ENCODE data around the gene KRTAP9-2.

DNA sequence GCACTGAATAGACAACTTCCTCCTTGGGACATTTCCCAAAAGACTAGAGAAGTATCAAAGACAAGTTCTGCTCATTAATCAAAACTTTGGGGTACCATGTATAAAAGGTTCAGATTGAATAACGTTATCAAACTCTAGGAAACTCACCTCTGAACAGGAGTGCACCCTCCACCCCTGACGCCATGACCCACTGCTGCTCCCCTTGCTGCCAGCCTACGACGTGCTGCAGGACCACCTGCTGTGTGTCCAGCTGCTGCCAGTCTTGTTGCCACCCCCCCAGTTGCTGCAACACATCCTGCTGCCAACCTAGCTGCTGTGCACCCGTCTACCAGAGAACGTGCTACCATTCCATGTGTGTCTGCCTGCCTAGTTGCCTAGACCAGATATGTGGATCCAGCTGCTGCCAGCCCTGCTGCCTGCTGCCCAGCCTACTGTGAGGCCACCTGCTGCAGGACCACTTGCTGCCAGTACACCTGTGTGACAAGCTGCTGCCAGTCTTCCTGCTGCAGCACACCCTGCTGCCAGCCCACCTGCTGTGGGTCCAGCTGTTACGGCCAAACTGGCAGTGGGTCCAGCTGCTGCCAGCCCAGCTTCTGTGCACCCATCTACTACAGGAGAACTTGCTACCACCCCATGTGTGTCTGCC is 13.8 kb upstream of the KRTAP9-2 start:
- TF ChIP-seq POLR2A (IDR thresholded peaks at IDR 0.05; ENCODE audit: borderline replicate concordance, extremely low read depth, insufficient read depth, insufficient read length), result no peak
- TF ChIP-seq, protein P1, sequence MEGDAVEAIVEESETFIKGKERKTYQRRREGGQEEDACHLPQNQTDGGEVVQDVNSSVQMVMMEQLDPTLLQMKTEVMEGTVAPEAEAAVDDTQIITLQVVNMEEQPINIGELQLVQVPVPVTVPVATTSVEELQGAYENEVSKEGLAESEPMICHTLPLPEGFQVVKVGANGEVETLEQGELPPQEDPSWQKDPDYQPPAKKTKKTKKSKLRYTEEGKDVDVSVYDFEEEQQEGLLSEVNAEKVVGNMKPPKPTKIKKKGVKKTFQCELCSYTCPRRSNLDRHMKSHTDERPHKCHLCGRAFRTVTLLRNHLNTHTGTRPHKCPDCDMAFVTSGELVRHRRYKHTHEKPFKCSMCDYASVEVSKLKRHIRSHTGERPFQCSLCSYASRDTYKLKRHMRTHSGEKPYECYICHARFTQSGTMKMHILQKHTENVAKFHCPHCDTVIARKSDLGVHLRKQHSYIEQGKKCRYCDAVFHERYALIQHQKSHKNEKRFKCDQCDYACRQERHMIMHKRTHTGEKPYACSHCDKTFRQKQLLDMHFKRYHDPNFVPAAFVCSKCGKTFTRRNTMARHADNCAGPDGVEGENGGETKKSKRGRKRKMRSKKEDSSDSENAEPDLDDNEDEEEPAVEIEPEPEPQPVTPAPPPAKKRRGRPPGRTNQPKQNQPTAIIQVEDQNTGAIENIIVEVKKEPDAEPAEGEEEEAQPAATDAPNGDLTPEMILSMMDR (IDR thresholded peaks at IDR 0.05 in 2 of 3, conservative IDR thresholded peaks at IDR 0.05 in 1 of 3; ENCODE audit: borderline replicate concordance in 1 of 3, insufficient read depth in 1 of 3, low read depth in 2 of 3, low read length in 2 of 3), result no peak
- no peak for TF ChIP-seq FOSL1 (IDR thresholded peaks at IDR 0.05; ENCODE audit: low read depth)
- no peak for TF ChIP-seq RAD21 (IDR thresholded peaks at IDR 0.05; ENCODE audit: low read depth)
- TF ChIP-seq ZFX (IDR thresholded peaks at IDR 0.05), result no peak
- TF ChIP-seq, protein P2, sequence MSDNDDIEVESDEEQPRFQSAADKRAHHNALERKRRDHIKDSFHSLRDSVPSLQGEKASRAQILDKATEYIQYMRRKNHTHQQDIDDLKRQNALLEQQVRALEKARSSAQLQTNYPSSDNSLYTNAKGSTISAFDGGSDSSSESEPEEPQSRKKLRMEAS (IDR thresholded peaks at IDR 0.05), result no peak
- TF ChIP-seq YY1 (IDR thresholded peaks at IDR 0.05; ENCODE audit: extremely low read depth, insufficient replicate concordance, low read depth, low read length), result no peak
- TF ChIP-seq, protein P3, sequence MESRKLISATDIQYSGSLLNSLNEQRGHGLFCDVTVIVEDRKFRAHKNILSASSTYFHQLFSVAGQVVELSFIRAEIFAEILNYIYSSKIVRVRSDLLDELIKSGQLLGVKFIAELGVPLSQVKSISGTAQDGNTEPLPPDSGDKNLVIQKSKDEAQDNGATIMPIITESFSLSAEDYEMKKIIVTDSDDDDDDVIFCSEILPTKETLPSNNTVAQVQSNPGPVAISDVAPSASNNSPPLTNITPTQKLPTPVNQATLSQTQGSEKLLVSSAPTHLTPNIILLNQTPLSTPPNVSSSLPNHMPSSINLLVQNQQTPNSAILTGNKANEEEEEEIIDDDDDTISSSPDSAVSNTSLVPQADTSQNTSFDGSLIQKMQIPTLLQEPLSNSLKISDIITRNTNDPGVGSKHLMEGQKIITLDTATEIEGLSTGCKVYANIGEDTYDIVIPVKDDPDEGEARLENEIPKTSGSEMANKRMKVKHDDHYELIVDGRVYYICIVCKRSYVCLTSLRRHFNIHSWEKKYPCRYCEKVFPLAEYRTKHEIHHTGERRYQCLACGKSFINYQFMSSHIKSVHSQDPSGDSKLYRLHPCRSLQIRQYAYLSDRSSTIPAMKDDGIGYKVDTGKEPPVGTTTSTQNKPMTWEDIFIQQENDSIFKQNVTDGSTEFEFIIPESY (IDR thresholded peaks at IDR 0.05; ENCODE audit: extremely low read depth, insufficient replicate concordance, low read length), result no peak
- TF ChIP-seq EGR1 (IDR thresholded peaks at IDR 0.05; ENCODE audit: low read depth), result no peak

Data from HCT116 (cell line).